Spleen (tissue), 11 donors: Measurements from ENCODE around the gene FAM53B. TPM values are rescaled to one million over a fixed set of nuclear protein-coding genes. Genes with fewer than 3 reads are reported as not detected.
A peak's percentile ranks its signal among the peaks of the same experiment; 100 is the strongest.

ENCODE experiments used
- DNase-seq: peaks from one replicate; pipeline ENCODE4 v3.0.0-alpha.2; 2020
- H3K27ac ChIP-seq, 8 donors: fragments of 200-600 bp; sonication (generic) in 7 of 8; 1 replicate in 4 of 8; 2 replicates in 4 of 8; pipeline versions ENCODE4 v1.5.0 to v1.8.0; 2016 to 2021; ENCODE audit warnings: inconsistent platforms in 4 of 8, mild to moderate bottlenecking in 4 of 8, moderate library complexity in 1 of 8
- H3K27me3 ChIP-seq, 7 donors: fragments of 200-600 bp; sonication (generic) in 6 of 7; replicated peaks in 1 of 7; 1 replicate in 4 of 7; 2 replicates in 3 of 7; pipeline versions ENCODE4 v1.5.0 to v1.8.0; 2016 to 2021; ENCODE audit warnings: inconsistent platforms in 3 of 7, mild to moderate bottlenecking in 1 of 7
- H3K36me3 ChIP-seq, 6 donors: fragments of 200-600 bp; sonication (generic) in 5 of 6; 1 replicate in 4 of 6; 2 replicates in 2 of 6; pipeline versions ENCODE4 v1.5.0 to v1.8.0; 2016 to 2021; ENCODE audit warnings: inconsistent platforms in 2 of 6
- H3K4me1 ChIP-seq, 6 donors: fragments of 200-600 bp; sonication (generic) in 5 of 6; 1 replicate in 3 of 6; 2 replicates in 3 of 6; pipeline versions ENCODE4 v1.5.0 to v1.8.0; 2016 to 2021; ENCODE audit warnings: inconsistent platforms in 3 of 6
- H3K4me3 ChIP-seq, 8 donors: fragments of 200-600 bp; sonication (generic) in 7 of 8; 1 replicate in 4 of 8; 2 replicates in 4 of 8; pipeline versions ENCODE4 v1.5.0 to v1.8.0; 2016 to 2021; ENCODE audit warnings: inconsistent platforms in 4 of 8, mild to moderate bottlenecking in 4 of 8, moderate library complexity in 2 of 8
- H3K9me3 ChIP-seq, 8 donors: fragments of 200-600 bp; sonication (generic) in 7 of 8; 1 replicate in 4 of 8; 2 replicates in 4 of 8; pipeline versions ENCODE4 v1.5.0 to v1.8.0; 2016 to 2021; ENCODE audit warnings: inconsistent platforms in 4 of 8
- CTCF ChIP-seq, 11 experiments: fragments of 200-600 bp in 7 of 11; fragments of 450-650 bp in 4 of 11; sonication (generic) in 4 of 11; IDR thresholded peaks in 8 of 11; conservative IDR thresholded peaks in 3 of 11; 1 replicate in 7 of 11; 2 replicates in 4 of 11; pipeline versions ENCODE4 v1.4.0 to v1.8.0; 2016 to 2021; ENCODE audit warnings: antibody characterized with exemption in 11 of 11, inconsistent platforms in 4 of 11, mild to moderate bottlenecking in 1 of 11
- POLR2A ChIP-seq, 3 donors: fragments of 450-650 bp; IDR thresholded peaks; one replicate each; pipeline ENCODE4 v1.5.1; 2017; ENCODE audit warnings: antibody characterized with exemption in 3 of 3, mild to moderate bottlenecking in 1 of 3
- POLR2AphosphoS5 ChIP-seq, 3 donors: sonication (generic); formaldehyde crosslinking; IDR thresholded peaks; one replicate each; pipeline ENCODE4 v1.5.1; 2017; ENCODE audit warnings: antibody characterized with exemption in 3 of 3
- WGBS, 5 donors: extraction: QIAGEN DNeasy Blood & Tissue Kit in 3 of 5; methylation state at CpG; one replicate each; pipeline versions ENCODE4 v1.1.5 to v1.1.7; 2013 to 2018; 5-methylcytosine and 5-hydroxymethylcytosine counted together
- intact Hi-C: fragments of 100-400 bp; cut with DNase I; formaldehyde crosslinking; loops from one replicate; pipeline ENCODE4 v1.15.0; 2023; ENCODE audit warnings: low total_unique reads
- polyA plus RNA-seq, 3 donors: library from polyadenylated mRNA; stranded (reverse); fragments of 200-250 nt; gene quantifications; one replicate each; pipeline ENCODE4 v1.2.1, GENCODE V29; 2013
- total RNA-seq, 7 donors: library from RNA; depleted of rRNA in 3 of 7; stranded (reverse); fragments of >200 nt in 3 of 7; fragmentation: NEBNext Ultra II Directional in 4 of 7; extraction: Animal tissue kit (Norgen Biotek cat#: 25700) in 4 of 7; gene quantifications; one replicate each; pipeline versions ENCODE4 v1.1.0 to v1.2.1, GENCODE V29; 2016 to 2021
- donor health status: healthy with polysubstance abuse.
- donor health status: DM: no; HTN: no; CAD: no; lungs with moderate emphysema.
- donor health status: DM: no; HTN: no; CAD: no.
- donor health status: Bipolar disorder and iron deficiency.
- donor health status: healthy.
- donor health status: DM: no; HTN: no; CAD: no.
- donor health status: DM: yes; HTN: yes; CAD: no.

FAM53B gene
- total and polyA plus RNA-seq, 10 donors, result 13.3 to 94.0 (median 56.2) TPM

- peak; percentile 82 for DNase-seq
- Histone ChIP-seq H3K27ac (peak overlapping the region; percentile 87 to 97 (median 92)), H3K4me3 (peak overlapping the region in 1 of 8 donors; percentile 58), H3K36me3 (peaks cover 0 to 34% (median 5%) of the 10 kb centered on the region in 6 donors), H3K9me3 (no peaks in the 10 kb centered on the region), H3K4me1 (peaks cover 74 to 100% (median 100%) of the 10 kb centered on the region in 6 donors), H3K27me3 (no peaks in the 10 kb centered on the region)
- TF ChIP-seq CTCF (IDR thresholded peaks at IDR 0.05 in 8 of 11, conservative IDR thresholded peaks at IDR 0.05 in 3 of 11) (no peak), POLR2AphosphoS5 (IDR thresholded peaks at IDR 0.05) (peak; percentile 34 to 66 (median 58))
- intact Hi-C loops, result loop anchor here (10.0 kb wide), 1 partner anchor 98 kb away; the partner anchor contains the start of gene FAM53B
- 71 to 82% (median 72%) methylated on average over 15 to 19 of the region's 19 CpGs for WGBS, 5 donors
These were observed 97.5 kb downstream of the FAM53B start for GRCh38 chr10:124646483-124647352.

- Histone ChIP-seq H3K4me1 (peaks cover 74 to 100% (median 100%) of the 10 kb centered on the region in 6 donors), H3K4me3 (no peak overlapping the region), H3K27ac (peak overlapping the region; percentile 51 to 97 (median 92)), H3K9me3 (no peaks in the 10 kb centered on the region), H3K27me3 (no peaks in the 10 kb centered on the region), H3K36me3 (peaks cover 0 to 34% (median 5%) of the 10 kb centered on the region in 6 donors)
- intact Hi-C loops, result loop anchor here (10.0 kb wide), 1 partner anchor 99 kb away; the partner anchor contains the start of gene FAM53B
- WGBS, 5 donors, result 78 to 93% (median 92%) methylated on average over 4 to 13 of the region's 13 CpGs
- peak; percentile 78 for DNase-seq
- TF ChIP-seq POLR2A (IDR thresholded peaks at IDR 0.05) (no peak), CTCF (IDR thresholded peaks at IDR 0.05 in 8 of 11, conservative IDR thresholded peaks at IDR 0.05 in 3 of 11) (no peak), POLR2AphosphoS5 (IDR thresholded peaks at IDR 0.05) (no peak)
These were observed 98.6 kb downstream of the FAM53B start for GRCh38 chr10:124645467-124646095.

GRCh38 chr10:124644771-124645415, 99.3 kb downstream of the FAM53B start:
- H3K4me1 ChIP-seq, result peaks cover 80 to 100% (median 100%) of the 10 kb centered on the region in 6 donors
- H3K27ac ChIP-seq, result peak overlapping the region; percentile 23 to 97 (median 90)
- H3K36me3 ChIP-seq, result peaks cover 0 to 34% (median 5%) of the 10 kb centered on the region in 6 donors
- H3K27me3 ChIP-seq, result no peaks in the 10 kb centered on the region
- no peak overlapping the region for H3K4me3 ChIP-seq
- TF ChIP-seq POLR2A (IDR thresholded peaks at IDR 0.05) (no peak), CTCF (IDR thresholded peaks at IDR 0.05 in 8 of 11, conservative IDR thresholded peaks at IDR 0.05 in 3 of 11) (no peak), POLR2AphosphoS5 (IDR thresholded peaks at IDR 0.05) (peak in 1 of 3 donors; percentile 35)
- peak; percentile 82 for DNase-seq
- no peaks in the 10 kb centered on the region for H3K9me3 ChIP-seq
- WGBS, 5 donors, result 78 to 87% (median 86%) methylated on average over 9 to 10 of the region's 10 CpGs
- intact Hi-C loops, result loop anchor here (10.0 kb wide), 1 partner anchor 100 kb away; the partner anchor contains the start of gene FAM53B
